Stimulated activated CD8-positive, alpha-beta memory T cell treated with anti-CD3 and anti-CD28 coated beads, Interleukin-2, amount 100 ng/mL, for 48 hours (primary cell): ENCODE results near the gene DENND1B.

ENCODE experiments used
- DNase-seq, 2 donors: peaks; one replicate each; pipeline ENCODE4 v3.0.0-alpha.2; 2020; ENCODE audit warnings: low read depth in 2 of 2

The DENND1B gene

DNA sequence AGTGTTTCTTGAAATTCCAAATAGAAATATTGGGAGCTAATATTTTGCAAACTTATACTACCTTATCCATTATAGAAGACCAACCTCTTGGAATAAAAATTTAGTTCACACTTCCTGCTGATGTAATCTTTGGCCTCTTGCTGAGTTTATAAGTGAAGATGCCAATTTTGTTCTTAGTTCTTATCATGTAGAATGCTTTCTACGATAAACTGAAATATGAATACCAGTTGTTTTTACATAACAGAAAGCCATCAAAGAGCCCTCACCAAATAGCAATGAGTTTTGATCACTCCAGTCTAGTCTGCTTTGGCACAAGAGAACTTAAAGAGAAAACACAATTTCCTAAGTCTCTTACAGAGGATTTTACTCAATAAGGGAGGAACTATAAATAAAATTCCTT, 89.5 kb downstream of the DENND1B start:
- DNase-seq: no peak

DNA sequence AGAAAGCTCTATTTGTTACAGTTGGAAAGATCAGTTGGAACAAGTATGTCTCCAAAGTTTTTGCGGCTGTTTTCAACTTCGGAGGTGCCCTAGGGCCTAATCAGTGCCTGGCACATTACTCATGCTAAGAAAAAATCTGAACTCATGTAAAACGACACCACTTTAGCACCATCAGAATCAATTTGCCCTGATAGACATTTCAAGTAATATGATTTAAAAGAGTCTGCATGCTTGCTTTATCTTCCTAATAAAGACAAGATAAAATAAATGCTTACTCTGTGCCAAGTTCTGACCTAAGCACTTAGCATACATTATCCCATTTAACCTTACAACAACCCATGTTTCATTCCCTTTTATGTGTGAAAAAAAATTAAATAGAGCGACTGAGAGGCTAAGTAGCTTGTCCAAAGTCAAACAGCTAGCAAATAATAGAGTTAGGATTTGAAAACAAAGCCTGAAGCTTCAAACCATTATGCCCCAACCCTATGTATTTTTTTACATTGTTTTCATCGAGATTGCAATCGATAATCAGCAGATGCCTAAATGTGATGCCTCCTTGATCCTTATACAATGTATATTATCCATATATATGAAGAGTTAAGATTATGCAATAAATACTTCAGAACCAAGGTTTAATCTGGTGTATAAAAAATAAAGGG, 91.3 kb downstream of the DENND1B start:
- no peak for DNase-seq

DNA sequence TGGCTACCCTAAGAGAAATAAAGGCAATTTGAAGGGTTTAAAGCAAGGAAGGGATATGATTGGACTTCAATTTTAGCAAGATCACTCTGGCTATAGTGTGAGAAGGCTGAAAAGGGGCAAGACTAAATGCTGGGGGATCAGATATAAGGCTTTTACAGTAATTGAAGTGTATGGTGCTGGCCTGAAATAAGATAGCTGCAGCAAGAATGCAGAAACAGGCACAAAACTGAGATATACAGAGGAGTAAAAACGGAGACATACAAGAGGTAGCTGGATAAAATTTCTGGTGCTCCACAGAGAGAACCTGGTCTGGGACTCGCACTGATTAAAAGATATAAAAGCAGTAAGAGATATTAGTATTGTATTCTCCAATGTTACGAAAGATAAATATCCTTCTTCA, 92.0 kb downstream of the DENND1B start:
- no peak for DNase-seq

DNA sequence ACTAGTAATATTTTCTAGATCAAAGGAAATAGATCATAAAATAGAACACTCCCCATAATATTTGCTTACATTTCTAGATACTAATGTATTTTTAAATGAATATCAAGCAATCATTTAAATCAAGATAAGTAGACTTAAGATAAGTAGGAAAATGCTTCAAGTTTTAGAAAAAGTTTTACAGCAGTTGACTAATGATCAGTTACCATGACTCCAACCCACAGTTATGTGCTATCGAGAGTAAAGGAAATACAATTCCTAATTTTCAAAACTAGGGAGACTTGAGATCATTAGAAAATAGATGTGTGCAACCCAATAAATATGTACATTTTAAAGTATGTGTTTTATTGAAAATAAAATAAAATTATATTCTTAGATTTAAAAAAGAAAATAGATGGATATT, 95.0 kb downstream of the DENND1B start:
- DNase-seq: no peak

DNA sequence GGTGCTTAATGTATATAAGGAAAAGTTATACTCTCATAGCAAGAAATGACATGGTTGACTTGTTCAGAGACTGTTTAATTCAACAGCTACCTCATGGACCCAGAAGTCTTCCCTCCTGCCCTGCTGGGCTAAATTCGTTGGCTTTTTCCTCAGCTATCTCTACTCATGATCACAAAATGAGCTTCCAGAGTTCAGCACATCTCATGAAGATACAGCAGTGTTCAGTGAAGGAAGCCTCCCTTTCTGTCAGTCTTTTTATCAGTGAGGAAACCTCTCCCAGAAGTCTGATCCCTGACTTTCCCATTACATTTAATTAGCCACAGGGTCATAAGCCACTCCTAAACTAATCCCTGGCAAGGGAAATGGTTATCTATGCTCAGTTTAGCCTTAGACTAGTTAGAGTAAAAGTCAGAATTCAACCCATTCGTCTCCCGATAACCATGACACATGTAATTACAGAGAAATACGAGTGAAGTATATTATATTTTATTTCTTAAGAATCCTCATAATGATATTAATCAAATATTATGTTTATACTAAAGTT, 97.5 kb downstream of the DENND1B start:
- DNase-seq: no peak

DNA sequence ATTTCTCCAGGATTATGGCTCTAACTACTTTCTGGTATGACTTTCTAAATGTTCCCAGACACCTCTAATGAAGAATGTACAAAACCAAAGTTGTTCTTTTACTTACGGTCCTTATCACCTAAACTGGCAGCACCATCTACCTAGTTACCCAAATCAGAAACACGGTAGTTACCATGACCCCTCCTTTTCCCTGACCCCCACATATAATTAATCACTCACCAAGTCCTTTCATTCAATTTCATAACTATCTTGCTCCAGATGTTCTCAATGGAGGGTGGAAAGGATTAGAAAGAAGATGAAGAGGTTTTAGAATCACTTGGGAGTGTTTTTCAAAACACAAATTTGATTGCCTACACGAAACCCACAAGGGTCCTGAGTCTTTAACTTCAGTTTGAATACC, 98.0 kb downstream of the DENND1B start:
- DNase-seq: no peak

DNA sequence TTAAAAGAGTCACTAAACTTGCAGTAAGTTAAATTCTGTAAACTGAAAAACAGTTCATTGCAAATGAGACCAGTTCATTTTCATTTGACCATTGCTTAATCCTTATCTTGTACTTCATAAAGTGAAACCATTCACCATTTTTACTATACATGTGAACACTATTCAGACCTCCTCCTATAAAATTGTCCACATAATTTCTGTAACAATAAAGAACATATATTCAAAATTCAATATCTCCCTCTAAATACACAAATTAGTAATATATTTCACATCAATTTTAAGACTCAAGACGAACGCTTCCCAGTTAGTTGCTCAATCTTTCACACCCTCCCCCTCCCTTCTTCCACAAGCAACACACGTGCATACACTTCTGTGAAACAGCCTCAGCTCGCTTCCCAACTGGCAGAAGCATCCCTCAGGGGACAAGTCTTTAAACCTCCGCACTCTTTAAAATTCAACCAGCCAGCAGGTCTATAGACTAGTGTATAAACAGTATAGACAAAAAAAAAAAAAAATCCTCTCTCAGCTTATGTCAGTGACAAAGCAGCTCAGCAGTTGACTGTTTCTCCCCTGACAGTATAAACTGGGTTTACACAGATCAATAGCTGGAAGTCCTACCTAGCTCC, 99.6 kb downstream of the DENND1B start:
- DNase-seq: no peak

DNA sequence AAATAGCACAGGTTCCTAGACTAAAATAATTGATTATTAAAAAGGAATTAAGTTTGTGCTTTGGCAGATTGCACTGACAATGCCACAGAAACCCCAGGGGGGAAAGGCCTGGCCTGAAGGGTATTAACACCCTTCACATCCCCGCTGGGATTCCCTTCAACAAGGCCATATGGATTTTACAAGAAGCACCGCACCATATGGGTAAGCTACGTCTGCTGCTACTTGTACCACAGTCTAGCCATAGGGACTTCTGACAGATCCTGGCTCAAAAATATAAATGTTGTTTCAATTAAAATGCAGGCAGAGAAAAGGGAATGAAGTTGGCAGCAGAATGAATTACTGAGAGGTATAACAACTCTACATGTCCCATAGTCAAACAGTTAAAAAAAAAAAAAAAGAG, 101.0 kb downstream of the DENND1B start:
- no peak for DNase-seq

DNA sequence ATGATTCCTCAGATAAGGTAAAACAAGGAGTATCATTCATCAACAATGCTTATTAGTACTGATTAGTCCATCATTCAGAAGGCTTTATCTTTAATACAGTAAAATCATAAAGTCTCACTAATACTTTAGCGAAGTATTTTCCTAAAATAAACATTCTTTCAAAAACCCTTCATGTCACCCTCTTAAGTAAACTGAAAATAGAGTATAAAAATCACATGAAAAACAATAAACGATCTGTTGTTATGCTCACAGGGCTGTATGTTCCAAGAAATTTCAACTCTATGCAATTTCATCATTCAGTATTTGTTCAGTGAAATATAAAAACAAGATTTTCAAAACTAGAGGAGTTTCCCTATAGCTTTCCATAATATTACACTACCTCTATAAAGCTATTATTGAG, 102.0 kb downstream of the DENND1B start:
- no peak for DNase-seq

DNA sequence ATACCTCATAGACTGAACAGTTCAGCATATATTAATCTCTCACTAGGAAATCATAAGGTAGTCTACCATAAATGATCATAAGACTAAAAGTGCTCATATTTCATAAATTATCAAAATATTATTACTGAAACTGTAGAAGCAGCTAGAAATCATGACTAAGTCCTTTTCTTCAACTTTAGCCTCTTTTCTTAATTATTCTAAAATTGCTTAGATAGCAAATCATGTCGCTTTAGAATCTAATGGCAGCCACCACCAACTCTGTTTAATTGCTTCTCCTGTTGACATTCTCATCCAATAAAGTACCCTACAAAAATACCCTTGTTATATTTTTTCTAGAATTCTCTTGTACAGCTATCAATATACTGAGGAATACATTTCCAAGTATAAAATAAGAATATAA, 102.9 kb downstream of the DENND1B start:
- DNase-seq: no peak

DNA sequence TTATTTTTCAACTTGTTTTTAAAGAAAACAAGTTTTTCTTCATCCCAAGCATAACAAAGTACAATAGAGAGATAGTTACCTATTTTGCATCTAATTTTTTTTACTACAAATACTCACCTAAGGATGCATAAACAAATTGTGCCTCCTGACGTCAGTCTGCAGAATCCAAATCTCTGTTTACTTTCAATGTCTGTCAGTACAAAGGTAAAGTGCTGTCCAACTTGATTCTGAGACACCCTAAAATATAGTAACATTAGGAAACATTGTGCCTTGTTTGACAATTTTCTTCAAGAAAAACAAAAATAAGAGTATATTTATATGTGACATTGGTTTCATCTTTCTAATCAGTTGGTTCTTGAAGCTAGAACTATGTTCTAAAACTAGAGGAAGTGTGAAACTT, 103.4 kb downstream of the DENND1B start:
- DNase-seq: no peak

DNA sequence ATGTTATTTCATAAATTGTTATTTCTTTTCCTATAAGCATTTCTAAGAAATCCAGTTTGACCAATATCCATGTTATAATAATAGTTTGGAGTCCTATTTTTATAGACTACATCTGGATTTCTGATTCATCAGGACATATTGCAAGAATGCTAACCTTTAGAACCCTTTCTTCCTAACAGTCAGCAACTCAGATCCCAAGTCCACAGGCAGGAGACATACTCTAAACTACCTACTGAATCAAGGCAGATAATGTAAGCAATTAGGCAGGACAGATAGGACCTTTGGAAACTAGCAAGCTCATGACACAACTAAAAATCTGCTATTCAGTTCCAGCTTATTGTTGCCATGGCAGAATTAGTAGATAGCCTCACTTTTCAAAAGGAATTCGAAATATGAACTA, 104.1 kb downstream of the DENND1B start:
- no peak for DNase-seq

DNA sequence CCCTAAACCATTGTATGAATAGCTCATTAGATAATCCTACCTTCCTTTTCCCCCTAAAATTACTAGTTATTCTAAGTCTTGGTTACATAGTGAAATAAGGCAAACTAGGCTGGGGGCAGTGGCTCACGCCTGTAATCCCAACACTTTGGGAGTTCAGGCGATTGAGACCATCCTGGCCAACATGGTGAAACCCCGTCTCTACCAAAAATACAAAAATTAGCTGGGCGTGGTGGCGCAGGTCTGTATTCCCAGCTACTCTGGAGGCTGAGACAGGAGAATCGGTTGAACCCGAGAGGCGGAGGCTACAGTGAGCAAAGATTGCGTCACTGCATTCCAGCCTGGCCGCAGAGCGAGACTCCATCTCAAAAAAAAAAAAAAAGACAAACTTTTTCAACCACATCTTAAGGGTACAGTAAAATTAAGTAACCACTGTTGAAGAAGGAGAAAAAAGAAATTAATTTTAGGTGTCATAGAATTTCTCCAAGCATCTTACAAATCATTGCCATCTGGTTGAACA, 108.5 kb downstream of the DENND1B start:
- DNase-seq: no peak

DNA sequence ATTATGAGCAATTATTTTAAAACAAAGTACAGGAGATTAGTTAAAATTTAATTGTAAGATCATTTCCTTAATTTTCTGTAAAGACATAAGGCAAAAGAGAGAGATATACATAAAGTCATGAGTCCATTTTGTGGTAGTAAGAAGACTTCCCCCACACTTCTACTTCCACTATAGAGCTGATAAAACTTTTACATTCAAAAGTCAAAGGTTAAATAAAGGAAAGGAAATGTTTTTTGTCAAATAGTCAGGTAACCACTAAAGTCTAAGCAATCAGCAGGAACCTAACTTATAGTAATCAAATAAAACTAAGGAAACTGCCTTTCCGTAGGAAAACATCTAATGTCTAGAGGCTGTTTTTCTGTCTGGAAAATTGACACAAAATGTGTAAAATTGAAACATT, 110.9 kb downstream of the DENND1B start:
- DNase-seq: no peak

DNA sequence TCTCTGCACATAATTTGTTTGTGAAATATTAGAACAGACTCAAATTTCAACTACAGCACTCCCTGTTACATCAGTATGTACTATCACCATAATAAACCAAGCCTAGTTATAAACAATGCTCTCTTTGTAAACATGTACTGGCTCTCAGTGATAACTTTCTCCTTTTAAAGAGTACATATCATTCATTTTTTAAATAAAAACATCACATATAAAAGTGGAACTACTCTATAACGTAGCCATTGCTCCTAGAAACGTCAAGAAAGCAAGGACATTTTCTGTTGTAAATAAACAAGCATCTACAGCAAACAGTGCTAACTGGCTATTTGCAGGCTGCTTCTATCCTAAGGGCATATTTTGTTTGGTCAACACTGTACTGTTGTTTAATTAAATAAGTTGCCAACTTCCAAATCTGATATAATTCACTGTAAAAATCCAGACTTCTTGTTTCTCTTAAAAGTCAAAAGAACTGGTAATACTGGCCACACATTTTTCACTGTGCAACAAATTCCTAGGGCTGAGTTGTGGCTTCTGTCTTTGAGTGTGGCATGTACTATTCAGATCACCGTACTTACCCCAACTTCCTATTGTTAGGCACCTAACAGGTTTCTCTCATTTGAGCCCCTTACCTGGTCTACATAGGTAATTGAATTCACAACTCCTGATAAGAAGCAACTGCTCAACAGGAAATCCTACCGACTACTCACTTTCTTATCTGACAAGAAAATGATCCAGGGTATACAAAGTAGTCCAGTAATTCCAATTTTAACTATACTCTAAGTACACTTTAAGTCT, 111.9 kb downstream of the DENND1B start:
- no peak for DNase-seq

DNA sequence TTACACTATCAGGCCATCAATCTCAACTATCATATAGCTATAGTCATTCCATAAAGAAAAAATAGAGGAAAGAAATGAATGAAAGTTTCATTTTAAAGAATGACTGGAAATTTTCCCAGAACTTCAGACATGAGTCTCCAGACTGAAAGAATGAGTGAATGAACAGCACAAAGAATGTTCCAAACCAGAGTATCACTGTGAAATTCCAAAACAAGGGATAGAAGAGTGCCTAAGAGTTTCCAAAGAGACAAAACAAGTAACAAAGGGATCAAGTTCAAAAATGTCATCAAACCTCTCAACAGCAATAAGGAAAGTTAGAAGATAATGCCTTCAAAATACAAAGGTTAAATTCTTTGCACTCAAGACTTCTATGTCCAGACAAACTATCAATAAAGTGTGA, 114.9 kb downstream of the DENND1B start:
- no peak for DNase-seq

DNA sequence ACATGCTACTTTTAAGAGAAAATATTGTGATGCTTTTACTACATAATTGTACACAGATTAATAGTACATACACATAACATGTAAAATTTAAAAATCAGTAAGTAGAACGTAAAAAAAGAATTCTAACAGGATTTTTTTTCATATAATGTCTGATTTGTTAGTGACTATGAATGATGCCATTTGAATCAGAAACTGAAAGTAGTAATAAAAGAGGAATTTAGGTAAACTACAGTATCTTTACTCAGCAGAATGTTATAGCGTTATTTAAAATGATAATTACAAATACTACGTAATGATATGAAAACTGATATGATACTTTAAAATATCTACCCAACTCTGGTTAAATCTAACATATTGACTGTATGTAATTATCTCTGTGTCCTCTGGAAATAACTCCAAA, 116.1 kb downstream of the DENND1B start:
- no peak for DNase-seq

DNA sequence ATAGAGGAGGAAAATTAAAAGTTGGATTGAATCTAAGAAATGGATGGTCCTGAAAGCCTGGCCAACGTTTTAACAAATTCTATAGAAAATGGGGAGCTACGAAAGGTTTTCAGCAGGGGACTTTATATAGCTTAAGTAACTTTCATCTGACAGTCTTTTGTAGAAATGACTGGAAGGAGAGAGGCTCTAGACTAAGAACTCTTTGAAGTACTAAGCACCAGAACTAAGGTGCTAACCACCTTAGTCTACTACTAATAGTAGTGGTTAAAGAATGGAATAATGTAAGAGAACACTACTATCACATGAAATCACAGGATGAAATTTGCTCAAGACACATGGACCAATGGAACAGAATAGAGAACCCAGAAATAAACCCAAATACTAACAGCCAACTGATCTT, 126.1 kb downstream of the DENND1B start:
- DNase-seq: no peak

DNA sequence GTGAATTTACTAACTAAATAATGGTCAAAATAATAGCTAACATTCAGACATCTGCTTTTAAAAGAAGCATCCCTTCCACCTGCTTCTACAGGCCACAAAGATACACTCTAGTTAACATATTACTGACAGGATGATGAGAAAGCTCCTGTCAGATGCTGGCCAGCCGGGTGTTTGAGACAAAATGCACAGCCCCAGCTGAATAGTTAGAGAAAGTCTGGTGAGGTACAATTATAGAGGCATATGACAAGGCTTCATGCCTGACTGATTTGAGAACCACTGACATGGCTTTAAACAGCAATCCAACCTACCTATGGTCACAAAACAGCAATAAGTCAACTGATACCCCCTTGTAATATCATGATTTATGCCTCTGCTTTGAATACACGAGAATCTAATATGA, 137.0 kb downstream of the DENND1B start:
- no peak for DNase-seq

DNA sequence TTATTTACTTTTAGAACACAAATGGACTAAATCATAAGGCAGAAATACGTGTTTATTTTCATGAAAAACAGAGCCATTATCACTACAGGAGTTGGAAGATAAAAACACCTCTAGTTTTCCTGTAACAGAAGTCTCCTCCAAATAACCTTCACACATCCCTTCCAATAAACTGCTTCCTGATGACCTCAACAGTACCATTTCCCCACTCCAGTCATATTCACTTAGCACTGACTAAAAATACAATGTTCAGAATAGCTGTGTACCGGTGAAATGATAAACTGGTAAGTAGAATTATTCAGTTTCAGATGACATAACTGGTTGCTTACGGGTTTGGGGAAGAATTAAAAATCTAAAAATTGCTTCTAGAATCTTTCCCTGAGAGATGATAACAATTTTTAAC, 137.9 kb downstream of the DENND1B start:
- no peak for DNase-seq

DNA sequence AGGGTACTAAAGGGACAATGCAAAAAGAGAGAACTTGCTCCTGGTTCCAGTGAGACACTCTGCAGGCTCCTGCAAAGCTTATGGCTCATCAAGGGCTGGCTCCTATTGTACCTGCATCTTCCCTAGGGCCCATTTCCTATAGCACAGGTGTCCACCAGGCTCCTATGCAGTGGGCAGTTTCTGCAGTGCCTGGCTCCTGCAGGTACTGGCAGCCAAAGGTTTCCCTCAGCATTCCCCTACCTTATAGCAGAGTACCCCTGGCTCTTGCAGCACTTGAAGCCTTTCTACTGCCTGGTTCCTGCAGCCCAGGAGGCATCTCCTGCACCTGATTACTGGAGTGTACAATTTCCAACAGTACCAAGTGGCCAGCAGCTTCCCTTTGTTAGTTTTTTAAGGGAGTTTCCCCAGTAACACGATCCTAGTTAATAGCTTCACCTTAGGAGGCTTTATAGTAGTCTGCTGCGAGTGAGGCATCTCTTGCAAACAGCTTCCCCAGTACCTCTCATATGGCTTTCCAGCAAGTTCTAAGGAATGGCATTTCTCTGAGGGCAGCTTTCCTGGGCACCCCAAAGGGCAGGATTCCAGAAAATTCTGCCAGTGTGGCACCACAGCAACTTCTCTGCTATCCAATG, 141.7 kb downstream of the DENND1B start:
- no peak for DNase-seq

DNA sequence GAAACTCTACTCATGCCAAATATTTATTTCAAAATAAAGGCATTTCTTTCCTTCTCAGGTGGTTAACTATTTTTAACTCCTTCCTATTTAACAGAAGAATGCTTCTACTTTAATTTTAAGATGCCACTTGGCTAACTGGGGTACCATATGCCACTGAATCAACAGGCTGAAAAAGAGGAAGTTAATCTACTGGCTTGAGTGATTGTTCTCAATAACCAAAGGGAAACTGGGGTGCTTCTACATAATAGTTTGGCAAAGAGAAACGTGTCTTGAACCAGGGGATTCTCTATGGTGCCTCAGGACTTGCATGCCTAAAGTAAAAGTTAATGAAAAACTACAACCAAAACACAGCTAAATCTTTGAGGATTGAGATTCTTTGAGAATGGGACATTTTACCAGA, 142.6 kb downstream of the DENND1B start:
- DNase-seq: no peak
